Trophoblast cell (in vitro differentiated cells and primary cell): ENCODE measurements around the gene ZNF394.

ENCODE experiments used
- DNase-seq, 2 donors: peaks; one replicate each; pipeline ENCODE4 v3.0.0-alpha.2; 2016
- H2AFZ ChIP-seq: 2 replicates; pipeline ENCODE4 v1.6.1; 2013; ENCODE audit warnings: low read length, moderate library complexity, mild to moderate bottlenecking; ENCODE audit not compliant: insufficient read depth, poor library complexity
- H2AK5ac ChIP-seq: 2 replicates; pipeline ENCODE4 v1.6.1; 2013; ENCODE audit warnings: mild to moderate bottlenecking, low read length
- H2BK120ac ChIP-seq: 2 replicates; pipeline ENCODE4 v1.6.1; 2013; ENCODE audit warnings: low read length, mild to moderate bottlenecking, moderate library complexity; ENCODE audit not compliant: insufficient read depth, poor library complexity
- H2BK12ac ChIP-seq: 2 replicates; pipeline ENCODE4 v1.6.1; 2013; ENCODE audit warnings: mild to moderate bottlenecking, low read length, moderate library complexity
- H2BK5ac ChIP-seq: 2 replicates; pipeline ENCODE4 v1.6.1; 2013; ENCODE audit warnings: low read length, low read depth, moderate library complexity, mild to moderate bottlenecking; ENCODE audit not compliant: poor library complexity
- H3K14ac ChIP-seq: 2 replicates; pipeline ENCODE4 v1.6.1; 2013; ENCODE audit warnings: mild to moderate bottlenecking, low read length
- H3K18ac ChIP-seq: 2 replicates; pipeline ENCODE4 v1.6.1; 2013; ENCODE audit warnings: mild to moderate bottlenecking, low read length
- H3K23ac ChIP-seq: 2 replicates; pipeline ENCODE4 v1.6.1; 2013; ENCODE audit warnings: low read length
- H3K27ac ChIP-seq: 2 replicates; pipeline ENCODE4 v1.5.1; 2013; ENCODE audit warnings: low read depth, mild to moderate bottlenecking, inconsistent platforms, low read length, moderate library complexity
- H3K27me3 ChIP-seq: 2 replicates; pipeline ENCODE4 v1.6.1; 2013; ENCODE audit warnings: inconsistent platforms, mild to moderate bottlenecking, low read length, moderate library complexity; ENCODE audit not compliant: insufficient read depth
- H3K36me3 ChIP-seq, 2 experiments: 1 replicate in 1 of 2; 2 replicates in 1 of 2; pipeline ENCODE4 v1.6.1; 2013; ENCODE audit warnings: low read length in 2 of 2, mild to moderate bottlenecking in 2 of 2, moderate library complexity in 1 of 2; ENCODE audit not compliant: insufficient read depth in 2 of 2, control insufficient read depth in 1 of 2
- H3K4ac ChIP-seq: 2 replicates; pipeline ENCODE4 v1.6.1; 2013; ENCODE audit warnings: low read depth, mild to moderate bottlenecking, low read length, moderate library complexity
- H3K4me1 ChIP-seq, 2 experiments: 1 replicate in 1 of 2; 2 replicates in 1 of 2; pipeline ENCODE4 v1.6.1; 2013; ENCODE audit warnings: low read length in 2 of 2, mild to moderate bottlenecking in 2 of 2, moderate library complexity in 1 of 2; ENCODE audit not compliant: insufficient read depth in 2 of 2, control insufficient read depth in 1 of 2
- H3K4me2 ChIP-seq: 2 replicates; pipeline ENCODE4 v1.6.1; 2013; ENCODE audit warnings: inconsistent platforms, mild to moderate bottlenecking, low read length, moderate library complexity
- H3K4me3 ChIP-seq: 2 replicates; pipeline ENCODE4 v1.5.1; 2013; ENCODE audit warnings: mild to moderate bottlenecking, low read depth, low read length, inconsistent platforms
- H3K79me1 ChIP-seq: one replicate; pipeline ENCODE4 v1.6.1; 2013; ENCODE audit warnings: low read length
- H3K79me2 ChIP-seq: 2 replicates; pipeline ENCODE4 v1.6.1; 2013; ENCODE audit warnings: low read length, mild to moderate bottlenecking; ENCODE audit not compliant: control insufficient read depth, insufficient read depth, poor library complexity
- H3K9ac ChIP-seq: 2 replicates; pipeline ENCODE4 v1.6.1; 2013; ENCODE audit warnings: mild to moderate bottlenecking, low read length
- H3K9me3 ChIP-seq: 2 replicates; pipeline ENCODE4 v1.6.1; 2013; ENCODE audit warnings: low read depth, mild to moderate bottlenecking, control low read depth, inconsistent platforms, low read length; ENCODE audit not compliant: insufficient read depth
- H4K12ac ChIP-seq: 2 replicates; pipeline ENCODE4 v1.6.1; 2013; ENCODE audit warnings: low read depth, mild to moderate bottlenecking, low read length, moderate library complexity
- H4K8ac ChIP-seq: 2 replicates; pipeline ENCODE4 v1.6.1; 2013; ENCODE audit warnings: low read depth, mild to moderate bottlenecking, low read length, moderate library complexity
- H4K91ac ChIP-seq: one replicate; pipeline ENCODE4 v1.6.1; 2013; ENCODE audit warnings: low read depth, mild to moderate bottlenecking, low read length, moderate library complexity
- WGBS: extraction: QIAGEN DNeasy Blood & Tissue Kit; methylation state at CpG from one replicate; pipeline ENCODE4 v1.1.7; 2013; ENCODE audit warnings: missing lambda C conversion rate; ENCODE audit not compliant: insufficient read length, insufficient coverage; ENCODE audit errors: extremely low coverage; 5-methylcytosine and 5-hydroxymethylcytosine counted together

ZNF394 gene

GRCh38 chr7:99497766-99498545, 2.1 kb downstream of the ZNF394 start:
- Histone ChIP-seq H2BK12ac (no peak overlapping the region), H2BK120ac (no peak overlapping the region), H4K91ac (no peak overlapping the region), H2AK5ac (no peak overlapping the region), H3K27ac (no peak overlapping the region), H3K18ac (no peak overlapping the region), H3K23ac (no peak overlapping the region), H2BK5ac (no peak overlapping the region), H3K36me3 (peaks cover 26 to 32% of the 10 kb centered on the region in 2 experiments), H2AFZ (no peak overlapping the region), H3K79me2 (peaks cover 8% of the 10 kb centered on the region), H4K12ac (no peak overlapping the region), H3K4me1 (peaks cover 4 to 11% of the 10 kb centered on the region in 2 experiments), H3K14ac (no peak overlapping the region), H3K9me3 (peaks cover 7% of the 10 kb centered on the region), H3K4ac (peak overlapping the region; percentile 75), H3K9ac (no peak overlapping the region), H3K79me1 (peaks cover 4% of the 10 kb centered on the region), H4K8ac (no peak overlapping the region), H3K27me3 (no peaks in the 10 kb centered on the region), H3K4me2 (peak overlapping the region; percentile 37), H3K4me3 (no peak overlapping the region)
- no CpG with 5 or more reads among the region's 6 CpGs for WGBS
- no peak for DNase-seq

DNA sequence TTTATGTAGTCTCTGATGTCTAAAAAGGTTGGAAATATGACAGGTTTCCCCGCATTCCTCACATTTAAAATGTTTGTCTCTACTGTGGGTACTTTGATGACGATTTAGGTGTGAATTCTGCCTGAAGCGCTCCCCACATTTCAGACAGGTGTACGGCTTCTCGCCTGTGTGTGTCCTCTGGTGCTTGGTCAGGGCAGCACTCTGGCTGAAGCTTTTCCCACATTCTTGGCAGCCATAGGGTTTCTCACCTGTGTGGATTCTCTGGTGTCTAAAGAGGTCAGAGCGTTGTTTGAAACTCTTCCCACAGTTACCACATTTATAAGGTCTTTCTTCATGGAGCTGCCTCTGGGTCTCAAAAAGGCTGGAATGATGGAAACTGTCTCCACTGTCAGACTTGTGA, 6.3 kb downstream of the ZNF394 start:
- Histone ChIP-seq H4K12ac (no peak overlapping the region), H3K36me3 (peaks cover 27 to 38% of the 10 kb centered on the region in 2 experiments), H3K4me3 (no peak overlapping the region), H3K9me3 (peaks cover 7% of the 10 kb centered on the region), H4K91ac (no peak overlapping the region), H2BK120ac (no peak overlapping the region), H3K18ac (no peak overlapping the region), H3K9ac (no peak overlapping the region), H4K8ac (no peak overlapping the region), H3K79me2 (peaks cover 4% of the 10 kb centered on the region), H3K4me2 (no peak overlapping the region), H3K79me1 (no peaks in the 10 kb centered on the region), H2BK12ac (no peak overlapping the region), H2AFZ (no peak overlapping the region), H2BK5ac (no peak overlapping the region), H3K23ac (no peak overlapping the region), H3K27me3 (no peaks in the 10 kb centered on the region), H3K4ac (no peak overlapping the region), H3K4me1 (peaks cover 4 to 6% of the 10 kb centered on the region in 2 experiments), H2AK5ac (no peak overlapping the region), H3K14ac (no peak overlapping the region), H3K27ac (no peak overlapping the region)
- DNase-seq: peak in 1 of 2 donors; percentile 18
- no CpG with 5 or more reads among the region's 6 CpGs for WGBS

DNA sequence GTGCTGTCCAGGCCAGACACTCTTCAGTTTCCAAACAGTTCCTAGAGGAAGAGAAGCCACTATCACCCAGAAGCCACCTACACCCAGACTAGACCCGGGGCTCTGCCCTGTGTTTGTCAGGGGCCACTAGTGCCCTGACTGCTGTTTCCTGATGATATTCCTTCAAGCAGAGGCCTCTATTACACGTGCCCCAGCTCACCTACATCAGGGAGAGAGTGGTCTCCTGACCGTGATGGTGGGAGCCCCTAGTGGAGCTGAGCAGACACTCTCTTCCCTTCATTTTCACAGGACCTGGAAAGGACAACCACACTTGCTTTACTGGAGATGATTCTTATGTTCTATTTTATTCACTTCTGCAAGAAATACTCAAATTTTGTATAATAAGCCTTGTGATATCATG, 9.2 kb downstream of the ZNF394 start:
- H3K79me2 ChIP-seq: no peaks in the 10 kb centered on the region
- H4K91ac ChIP-seq: no peak overlapping the region
- no peak overlapping the region for H2BK12ac ChIP-seq
- no peak overlapping the region for H3K4me2 ChIP-seq
- no peak overlapping the region for H3K27ac ChIP-seq
- H3K79me1 ChIP-seq: no peaks in the 10 kb centered on the region
- whole genome bisulfite sequencing: no CpG with 5 or more reads among the region's 3 CpGs
- peaks cover 7% of the 10 kb centered on the region for H3K9me3 ChIP-seq
- H3K18ac ChIP-seq: no peak overlapping the region
- peaks cover 23 to 30% of the 10 kb centered on the region in 2 experiments for H3K36me3 ChIP-seq
- H3K14ac ChIP-seq: no peak overlapping the region
- no peaks in the 10 kb centered on the region for H3K4me1 ChIP-seq
- H4K8ac ChIP-seq: no peak overlapping the region
- H3K27me3 ChIP-seq: no peaks in the 10 kb centered on the region
- no peak overlapping the region for H3K4me3 ChIP-seq
- DNase-seq: no peak
- no peak overlapping the region for H2BK5ac ChIP-seq
- no peak overlapping the region for H2AFZ ChIP-seq
- H3K4ac ChIP-seq: no peak overlapping the region
- no peak overlapping the region for H3K9ac ChIP-seq
- H4K12ac ChIP-seq: no peak overlapping the region
- H2BK120ac ChIP-seq: no peak overlapping the region
- H2AK5ac ChIP-seq: no peak overlapping the region
- no peak overlapping the region for H3K23ac ChIP-seq

DNA sequence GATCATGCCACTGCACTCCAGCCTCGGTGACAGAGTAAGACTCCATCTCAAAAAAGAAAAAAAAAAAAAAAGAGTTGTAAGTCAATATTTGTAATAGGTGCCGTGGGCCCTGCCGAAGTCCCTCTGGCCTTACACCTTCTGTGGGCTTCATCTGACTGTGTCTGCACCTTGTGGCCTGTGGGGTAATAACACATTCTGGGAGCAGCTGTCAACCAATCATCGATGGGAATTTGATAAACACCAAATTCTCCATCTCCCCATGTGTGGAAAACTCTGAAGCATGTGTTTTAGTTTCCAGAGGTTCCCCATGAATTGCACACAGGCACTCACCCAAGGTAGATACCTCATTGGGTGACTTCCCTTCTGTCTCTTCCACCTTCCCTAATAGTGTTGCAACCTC, 10.8 kb downstream of the ZNF394 start:
- H3K9me3 ChIP-seq: peaks cover 5% of the 10 kb centered on the region
- WGBS: no CpG with 5 or more reads among the region's 4 CpGs
- H3K14ac ChIP-seq: no peak overlapping the region
- H3K27me3 ChIP-seq: no peaks in the 10 kb centered on the region
- H2AFZ ChIP-seq: no peak overlapping the region
- no peak overlapping the region for H2BK5ac ChIP-seq
- H2BK120ac ChIP-seq: no peak overlapping the region
- H3K27ac ChIP-seq: no peak overlapping the region
- no peak overlapping the region for H4K8ac ChIP-seq
- H2AK5ac ChIP-seq: no peak overlapping the region
- no peak for DNase-seq
- no peak overlapping the region for H2BK12ac ChIP-seq
- no peaks in the 10 kb centered on the region for H3K4me1 ChIP-seq
- H3K4ac ChIP-seq: no peak overlapping the region
- H3K79me1 ChIP-seq: no peaks in the 10 kb centered on the region
- no peak overlapping the region for H3K18ac ChIP-seq
- H3K79me2 ChIP-seq: no peaks in the 10 kb centered on the region
- H3K4me2 ChIP-seq: no peak overlapping the region
- H3K9ac ChIP-seq: no peak overlapping the region
- peaks cover 19 to 22% of the 10 kb centered on the region in 2 experiments for H3K36me3 ChIP-seq
- H3K4me3 ChIP-seq: no peak overlapping the region
- no peak overlapping the region for H3K23ac ChIP-seq
- no peak overlapping the region for H4K91ac ChIP-seq
- H4K12ac ChIP-seq: no peak overlapping the region
